ENCODE results near the gene ILRUN. TPM values are rescaled to one million over a fixed set of nuclear protein-coding genes. Genes with fewer than 3 reads are reported as not detected.

ILRUN gene
- total and polyA plus RNA-seq, 2 of the 8 experiments (the other 6 are each of a cell fraction or from before 2014, with no cell fraction given): 39.2 to 81.2 TPM

DNA sequence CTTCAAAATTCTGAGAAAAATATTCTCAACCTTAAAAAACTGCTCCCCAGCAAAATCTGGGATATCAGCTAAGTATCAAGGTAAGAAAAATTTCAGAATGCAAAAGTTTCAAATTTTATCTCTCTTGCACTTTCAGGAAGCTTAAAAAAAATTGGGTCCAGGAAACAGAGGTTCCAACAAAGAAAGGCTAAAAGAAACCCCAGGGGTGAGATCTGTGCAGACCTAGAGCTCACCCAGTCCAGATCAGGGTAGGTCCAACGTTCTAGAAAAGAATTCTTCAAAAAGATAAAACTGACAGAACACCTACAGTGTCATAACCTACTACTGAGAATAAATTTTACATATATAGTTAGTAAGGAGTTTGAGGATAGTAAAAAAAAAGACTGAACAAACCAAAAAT lies 23.5 kb downstream of the ILRUN start:
- no peak overlapping the region for H3K27ac ChIP-seq (ENCODE audit: low read depth, low read length)
- 0 out of 4 replicates have a peak, but pooled peaks cover 0 to 2% of the 10 kb centered on the region in 2 experiments for H3K9me3 ChIP-seq (ENCODE audit: insufficient read depth in 2 of 2, low read depth in 1 of 2, low read length in 1 of 2)
- CTCF ChIA-PET (ENCODE audit: partially characterized antibody): interaction anchor here (0.7 to 1.2 kb wide), 2 partner anchors 133 to 568 kb away, joined by 3 read pairs; no protein-coding TSS in a partner anchor
- H3K4me2 ChIP-seq (ENCODE audit: insufficient read depth in 1 of 2, low read depth in 2 of 2, low read length in 2 of 2): no peak overlapping the region
- no peak overlapping the region for H4K91ac ChIP-seq (replicated peaks; ENCODE audit: insufficient read length, low read length)
- FAIRE-seq (no peak), DNase-seq (ENCODE audit: low read depth in 1 of 2, low spot score in 2 of 2) (no peak)
- H3K27me3 ChIP-seq (replicated peaks in 1 of 4; ENCODE audit: control insufficient read depth in 3 of 4, extremely low read depth in 1 of 4, insufficient read depth in 3 of 4, low read length in 3 of 4): no peaks in the 10 kb centered on the region
- H3K18ac ChIP-seq (ENCODE audit: extremely low read depth, low read length): no peak overlapping the region
- no peak overlapping the region for H3K9ac ChIP-seq (replicated peaks in 1 of 4; ENCODE audit: extremely low read depth in 1 of 4, low read depth in 3 of 4, low read length in 3 of 4)
- peaks cover 6% of the 10 kb centered on the region for H3K79me1 ChIP-seq (ENCODE audit: low read depth, low read length)
- H3K79me2 ChIP-seq (ENCODE audit: control insufficient read depth in 1 of 2, insufficient read depth in 2 of 2, low read length in 2 of 2): peaks cover 0 to 74% of the 10 kb centered on the region in 2 experiments; a peak in 2 of 4 replicates
- no peak overlapping the region for H3K14ac ChIP-seq (ENCODE audit: insufficient read length)
- H4K8ac ChIP-seq (ENCODE audit: extremely low read depth, insufficient read depth, low read length): no peak overlapping the region
- H3K4me1 ChIP-seq (replicated peaks in 1 of 4; ENCODE audit: control insufficient read depth in 3 of 4, insufficient read depth in 4 of 4, low read length in 3 of 4): no peaks in the 10 kb centered on the region; a peak in 1 of 7 replicates
- H2BK12ac ChIP-seq (ENCODE audit: low read depth, low read length): no peak overlapping the region
- peaks cover 0 to 2% of the 10 kb centered on the region in 2 experiments for H4K20me1 ChIP-seq (replicated peaks in 1 of 2; ENCODE audit: control insufficient read depth in 1 of 2, insufficient read depth in 2 of 2, low read length in 2 of 2)
- H3K4ac ChIP-seq (replicated peaks; ENCODE audit: insufficient read length, low read depth, low read length): no peak overlapping the region
- no peak overlapping the region for H3K4me3 ChIP-seq (ENCODE audit: extremely low read depth in 1 of 4, insufficient read depth in 2 of 4, low read depth in 3 of 4, low read length in 4 of 4)
- H2BK15ac ChIP-seq (ENCODE audit: low read length): no peak overlapping the region
- no peak overlapping the region for H2BK5ac ChIP-seq (ENCODE audit: low read depth, low read length)
- H4K5ac ChIP-seq (ENCODE audit: insufficient read length, low read depth, low read length): no peak overlapping the region
- H2BK20ac ChIP-seq (ENCODE audit: low read length): no peak overlapping the region
- no peaks in the 10 kb centered on the region for H3K36me3 ChIP-seq (ENCODE audit: control insufficient read depth in 2 of 4, insufficient read depth in 4 of 4, low read length in 3 of 4)
- no peak overlapping the region for H3K23ac ChIP-seq (ENCODE audit: insufficient read length)
- H2AK5ac ChIP-seq (ENCODE audit: low read depth, low read length): no peak overlapping the region
- H2AFZ ChIP-seq (ENCODE audit: low read length): no peak overlapping the region
- no peaks in the 10 kb centered on the region; the same call in 1 of the 2 replicates for H3K23me2 ChIP-seq (ENCODE audit: low read depth, low read length)
- WGBS, 2 experiments (ENCODE audit: extremely low coverage in 1 of 2, insufficient coverage in 1 of 2, insufficient read length in 1 of 2, insufficient replicate concordance in 2 of 2, low coverage in 1 of 2, low lambda C conversion rate in 2 of 2, missing lambda C conversion rate in 1 of 2): 78% methylated on average over 1 of the region's 1 CpG; no CpG with 5 or more reads in 1 of the 2 experiments
- H2BK120ac ChIP-seq (replicated peaks; ENCODE audit: low read depth, low read length): no peak overlapping the region
- POLR2A ChIA-PET (ENCODE audit: partially characterized antibody): interaction anchor here (1.4 to 1.9 kb wide), 2 partner anchors 15 to 119 kb away, joined by 4 to 5 read pairs; partner anchors contain the start of gene BLTP3A
- no peak overlapping the region for H3K56ac ChIP-seq (replicated peaks; ENCODE audit: insufficient read length, low read depth, low read length)
- no peak for TF ChIP-seq RBBP5 (IDR thresholded peaks at IDR 0.05; ENCODE audit: borderline replicate concordance, low read depth, low read length)
